Body of pancreas (tissue), 4 donors: ENCODE results near the gene ABCC4.

Experiments
- CTCF ChIP-seq, 7 experiments: fragments of 450-650 bp in 4 of 7; fragments of 200-600 bp in 3 of 7; sonication (generic) in 3 of 7; IDR thresholded peaks; one replicate each; pipeline ENCODE4 v1.5.1; 2016 to 2019; ENCODE audit warnings: antibody characterized with exemption in 7 of 7
- POLR2A ChIP-seq, 3 donors: fragments of 450-650 bp; IDR thresholded peaks; one replicate each; pipeline ENCODE4 v1.6.1; 2016; ENCODE audit warnings: antibody characterized with exemption in 3 of 3, mild to moderate bottlenecking in 2 of 3

GRCh38 chr13:95002126-95002525, 299.1 kb downstream of the ABCC4 start:
- TF ChIP-seq CTCF (IDR thresholded peaks at IDR 0.05) (no peak), POLR2A (IDR thresholded peaks at IDR 0.05) (no peak)
